GM23338 (cell line): ENCODE data around the gene LGALS12. TPM values are rescaled to one million over a fixed set of nuclear protein-coding genes. Genes with fewer than 3 reads are reported as not detected.
"Not testable (repeated sequence)": the region's sequence is repeated elsewhere in the genome, so short reads cannot be mapped to it uniquely, and the experiment has no call there.

Experiments used
- ATAC-seq: fragments of 200-7000 bp; cut with Tn5 transposase; 3 replicates; pipeline ENCODE4 v1.9.1; 2020
- DNase-seq: peaks from one replicate; pipeline ENCODE4 v3.0.0-alpha.2; 2015; ENCODE audit warnings: low spot score
- H2AFZ ChIP-seq: fragments of 200-600 bp; sonication (generic); 2 replicates; pipeline ENCODE4 v1.8.0; 2016; ENCODE audit warnings: antibody characterized with exemption, mild to moderate bottlenecking, moderate library complexity
- H3F3A ChIP-seq: fragments of 200-600 bp; sonication (generic); replicated peaks from 2 replicates; pipeline ENCODE4 v1.8.0; 2017; ENCODE audit warnings: antibody characterized with exemption, mixed run types, low read depth
- H3K27ac ChIP-seq: fragments of 200-600 bp; sonication (generic); 2 replicates; pipeline ENCODE4 v1.6.1; 2016; ENCODE audit warnings: low read depth
- H3K27me3 ChIP-seq: fragments of 200-600 bp; sonication (generic); 2 replicates; pipeline ENCODE4 v1.8.0; 2016; ENCODE audit warnings: mild to moderate bottlenecking, mixed run types, moderate library complexity; ENCODE audit not compliant: insufficient read depth
- H3K36me3 ChIP-seq: fragments of 200-600 bp; sonication (generic); 2 replicates; pipeline ENCODE4 v1.8.0; 2016; ENCODE audit warnings: mild to moderate bottlenecking; ENCODE audit not compliant: insufficient read depth
- H3K4me1 ChIP-seq: fragments of 200-600 bp; sonication (generic); 2 replicates; pipeline ENCODE4 v1.8.0; 2016; ENCODE audit warnings: mild to moderate bottlenecking, moderate library complexity; ENCODE audit not compliant: insufficient read depth
- H3K4me2 ChIP-seq: fragments of 200-600 bp; sonication (generic); 2 replicates; pipeline ENCODE4 v1.7.1; 2017; ENCODE audit warnings: mixed run types
- H3K4me3 ChIP-seq: fragments of 200-600 bp; sonication (generic); 2 replicates; pipeline ENCODE4 v1.6.1; 2016; ENCODE audit warnings: mixed run types
- H3K79me2 ChIP-seq: fragments of 200-600 bp; sonication (generic); replicated peaks from 2 replicates; pipeline ENCODE4 v1.8.0; 2017; ENCODE audit warnings: mild to moderate bottlenecking; ENCODE audit not compliant: insufficient read depth
- H3K9me2 ChIP-seq: fragments of 200-600 bp; sonication (generic); 2 replicates; pipeline ENCODE4 v1.8.0; 2017; ENCODE audit not compliant: insufficient read depth
- H4K20me1 ChIP-seq: fragments of 200-600 bp; sonication (generic); replicated peaks from 2 replicates; pipeline ENCODE4 v1.8.0; 2017; ENCODE audit warnings: mild to moderate bottlenecking; ENCODE audit not compliant: insufficient read depth
- H3K27ac Mint-ChIP-seq: 2 replicates; pipeline ENCODE4 v1.8.0; 2020; ENCODE audit warnings: inconsistent platforms, mild to moderate bottlenecking, moderate library complexity, mixed read lengths
- H3K27me3 Mint-ChIP-seq: 3 replicates; pipeline ENCODE4 v1.8.0; 2022; ENCODE audit warnings: low read depth, mild to moderate bottlenecking, moderate library complexity, mixed read lengths, inconsistent platforms; ENCODE audit not compliant: insufficient read depth, poor library complexity
- H3K36me3 Mint-ChIP-seq: 3 replicates; pipeline ENCODE4 v1.8.0; 2021; ENCODE audit warnings: low read depth, mild to moderate bottlenecking, inconsistent platforms, moderate library complexity, mixed read lengths
- H3K4me1 Mint-ChIP-seq: 3 replicates; pipeline ENCODE4 v1.8.0; 2020; ENCODE audit warnings: mild to moderate bottlenecking, inconsistent platforms, mixed read lengths
- H3K4me3 Mint-ChIP-seq: 3 replicates; pipeline ENCODE4 v1.8.0; 2021; ENCODE audit warnings: moderate library complexity, mild to moderate bottlenecking, inconsistent platforms, mixed read lengths
- H3K9me3 Mint-ChIP-seq: 3 replicates; pipeline ENCODE4 v1.8.0; 2020; ENCODE audit warnings: moderate library complexity, mild to moderate bottlenecking, inconsistent platforms, mixed read lengths
- CTCF ChIP-seq, 2 experiments: fragments of 200-600 bp in 1 of 2; sonication (generic) in 1 of 2; conservative IDR thresholded peaks; 2 replicates each; pipeline versions ENCODE4 v1.5.1 to v1.6.1; 2016 to 2017; ENCODE audit warnings: antibody characterized with exemption in 2 of 2, low read depth in 2 of 2, mild to moderate bottlenecking in 2 of 2, moderate library complexity in 1 of 2
- ETS1 ChIP-seq: IDR thresholded peaks from 2 replicates; pipeline ENCODE4 v1.6.1; 2016; ENCODE audit warnings: antibody characterized with exemption
- EZH2phosphoT487 ChIP-seq: fragments of 200-600 bp; sonication (generic); IDR thresholded peaks from one replicate; pipeline ENCODE4 v1.8.1; 2018; ENCODE audit warnings: antibody characterized with exemption; ENCODE audit not compliant: unreplicated experiment
- JUNB ChIP-seq: IDR thresholded peaks from one replicate; pipeline ENCODE4 v1.6.1; 2016; ENCODE audit warnings: antibody characterized with exemption; ENCODE audit not compliant: unreplicated experiment
- NANOG ChIP-seq: IDR thresholded peaks from 2 replicates; pipeline ENCODE4 v1.6.1; 2016; ENCODE audit warnings: antibody characterized with exemption, borderline replicate concordance
- POLR2AphosphoS5 ChIP-seq: IDR thresholded peaks from 2 replicates; pipeline ENCODE4 v1.6.1; 2016; ENCODE audit warnings: antibody characterized with exemption, low read depth
- REST ChIP-seq: IDR thresholded peaks from one replicate; pipeline ENCODE4 v1.6.1; 2018; ENCODE audit warnings: antibody characterized with exemption; ENCODE audit not compliant: unreplicated experiment
- STAT1 ChIP-seq: IDR thresholded peaks from one replicate; pipeline ENCODE4 v1.6.1; 2016; ENCODE audit warnings: antibody characterized with exemption; ENCODE audit not compliant: unreplicated experiment
- ZNF114 ChIP-seq: fragments of 250-450 bp; sonication (Bioruptor Pico); IDR thresholded peaks from 2 replicates; pipeline ENCODE4 v1.5.0; 2020; ENCODE audit warnings: mild to moderate bottlenecking, moderate library complexity
- ZNF331 ChIP-seq: fragments of 250-450 bp; sonication (Bioruptor Pico); IDR thresholded peaks from 2 replicates; pipeline ENCODE4 v1.5.0; 2020; ENCODE audit warnings: low read depth, mild to moderate bottlenecking, moderate library complexity
- polyA plus RNA-seq: library from polyadenylated mRNA; unstranded; fragments of >200 nt; fragmentation: Nextera tagmentation; extraction: Ambion mirVana; gene quantifications from 2 replicates; pipeline ENCODE4 v1.2.1, GENCODE V29; 2016
- total RNA-seq: library from RNA; depleted of rRNA; stranded (reverse); fragments of >200 nt; shearing (Covaris generic); gene quantifications from 2 replicates; pipeline ENCODE4 v1.2.3, GENCODE V29; 2014

Gene LGALS12
- total and polyA plus RNA-seq, 2 experiments from 2014 or later, result 0.94 to 1.2 TPM

GRCh38 chr11:63542506-63542905 lies 36.6 kb downstream of the LGALS12 start:
- H3K9me3 Mint-ChIP-seq, H3K27me3 Mint-ChIP-seq: not testable (repeated sequence)

GRCh38 chr11:63543711-63544110 lies 37.8 kb downstream of the LGALS12 start:
- no peaks in the 10 kb centered on the region for H3K36me3 Mint-ChIP-seq
- no peak overlapping the region for H2AFZ ChIP-seq
- H3K4me2 ChIP-seq, result no peak overlapping the region
- no peaks in the 10 kb centered on the region for H3K9me3 Mint-ChIP-seq
- H3K27ac Mint-ChIP-seq, result no peak overlapping the region
- H3K9me2 ChIP-seq, result peaks cover 10% of the 10 kb centered on the region; the same call in 1 of the 2 replicates
- no peaks in the 10 kb centered on the region for H3K4me1 ChIP-seq
- no peaks in the 10 kb centered on the region for H3K79me2 ChIP-seq
- no peaks in the 10 kb centered on the region for H4K20me1 ChIP-seq
- no peak overlapping the region for H3K27ac ChIP-seq
- ATAC-seq, result no peak
- no peaks in the 10 kb centered on the region for H3K36me3 ChIP-seq
- H3K4me3 Mint-ChIP-seq, result no peak overlapping the region
- DNase-seq, result no peak
- H3K4me3 ChIP-seq, result no peak overlapping the region
- no peaks in the 10 kb centered on the region for H3K27me3 ChIP-seq
- no peaks in the 10 kb centered on the region; the same call in 2 of the 3 replicates for H3K4me1 Mint-ChIP-seq
- peaks cover 4% of the 10 kb centered on the region for H3K27me3 Mint-ChIP-seq
- H3F3A ChIP-seq, result 0 out of 2 replicates have a peak, but pooled peaks cover 3% of the 10 kb centered on the region
- TF ChIP-seq REST, result no peak
- no peak for TF ChIP-seq STAT1
- no peak for TF ChIP-seq EZH2phosphoT487
- no peak for TF ChIP-seq JUNB
- TF ChIP-seq NANOG, result no peak
- no peak for TF ChIP-seq ZNF331
- no peak for TF ChIP-seq CTCF (conservative IDR thresholded peaks at IDR 0.05; ENCODE audit: low read depth in 2 of 2)
- TF ChIP-seq POLR2AphosphoS5, result no peak
- no peak for TF ChIP-seq ETS1
- no peak for TF ChIP-seq ZNF114 (CRISPR knock-in tag)

More at GRCh38 chr11:63542506-63542905, 36.6 kb downstream of the LGALS12 start:
- H3K4me1 Mint-ChIP-seq, H4K20me1 ChIP-seq, H3K27me3 ChIP-seq, H3K4me3 Mint-ChIP-seq, DNase-seq, H3K4me2 ChIP-seq, H3K27ac Mint-ChIP-seq, H3K4me3 ChIP-seq, H3K27ac ChIP-seq, H3K36me3 ChIP-seq, H3K4me1 ChIP-seq, H3K36me3 Mint-ChIP-seq, H2AFZ ChIP-seq, ATAC-seq, H3K79me2 ChIP-seq, H3F3A ChIP-seq: not testable (repeated sequence)
- peaks cover 15% of the 10 kb centered on the region; the same call in 1 of the 2 replicates for H3K9me2 ChIP-seq
